Suppressor macrophage treated with lipopolysaccharide for 4 hours (primary cell): Measurements from ENCODE around the gene CPD.

Source experiments
- DNase-seq: peaks from one replicate; pipeline ENCODE4 v3.0.0-alpha.2; 2020

CPD gene

DNA sequence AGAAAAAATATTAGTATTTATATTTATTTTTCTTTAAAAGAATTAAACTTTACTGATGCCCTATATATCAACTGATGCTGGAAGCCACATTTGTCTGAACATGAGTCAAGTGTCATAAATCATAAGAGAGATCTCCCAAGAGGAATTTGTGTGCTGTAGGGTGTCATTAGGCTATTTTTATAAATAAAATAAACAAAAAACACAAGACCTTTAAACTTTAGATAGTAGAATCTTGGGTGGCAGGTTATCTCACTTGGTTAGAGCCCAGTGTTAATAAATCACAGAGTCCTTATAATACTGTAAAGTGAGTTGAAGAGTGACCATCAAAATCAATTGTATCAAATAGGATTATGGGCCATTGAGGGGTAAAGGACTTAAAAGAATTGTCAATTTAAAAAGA, 21.3 kb upstream of the CPD start:
- DNase-seq: no peak

DNA sequence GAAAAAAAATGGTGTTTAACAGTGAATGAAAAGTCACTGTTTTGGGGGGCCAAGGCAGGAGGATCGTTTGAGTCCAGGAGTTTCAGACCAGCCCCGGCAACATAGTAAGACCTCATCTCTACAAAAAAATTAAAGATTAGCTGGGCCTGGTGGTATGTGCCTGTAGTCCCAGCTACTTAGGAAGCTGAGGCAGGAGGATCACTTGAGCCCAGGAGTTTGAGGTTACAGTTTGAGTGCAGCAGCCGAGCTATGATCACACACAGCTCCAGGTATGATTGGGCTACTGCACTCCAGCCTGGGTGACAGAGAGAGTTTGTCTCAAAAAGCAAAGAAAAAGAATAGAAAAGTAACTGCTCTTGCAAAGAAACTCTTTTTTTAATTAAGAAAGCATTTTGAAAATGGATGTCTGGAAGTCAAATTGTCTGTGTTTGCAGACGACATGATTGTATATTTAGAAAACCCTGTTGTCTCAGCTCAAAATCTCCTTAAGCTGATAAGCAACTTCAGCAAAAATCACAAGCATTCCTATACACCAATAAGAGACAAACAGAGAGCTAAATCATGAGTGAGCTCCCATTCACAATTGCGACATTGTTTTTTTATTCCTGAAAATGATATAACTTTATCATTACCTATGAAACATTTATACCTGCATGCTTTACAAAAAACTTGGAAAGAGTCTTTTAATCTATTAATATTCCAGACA, 20.5 kb upstream of the CPD start:
- no peak for DNase-seq

GRCh38 chr17:30360086-30360808, 18.5 kb upstream of the CPD start:
- no peak for DNase-seq

DNA sequence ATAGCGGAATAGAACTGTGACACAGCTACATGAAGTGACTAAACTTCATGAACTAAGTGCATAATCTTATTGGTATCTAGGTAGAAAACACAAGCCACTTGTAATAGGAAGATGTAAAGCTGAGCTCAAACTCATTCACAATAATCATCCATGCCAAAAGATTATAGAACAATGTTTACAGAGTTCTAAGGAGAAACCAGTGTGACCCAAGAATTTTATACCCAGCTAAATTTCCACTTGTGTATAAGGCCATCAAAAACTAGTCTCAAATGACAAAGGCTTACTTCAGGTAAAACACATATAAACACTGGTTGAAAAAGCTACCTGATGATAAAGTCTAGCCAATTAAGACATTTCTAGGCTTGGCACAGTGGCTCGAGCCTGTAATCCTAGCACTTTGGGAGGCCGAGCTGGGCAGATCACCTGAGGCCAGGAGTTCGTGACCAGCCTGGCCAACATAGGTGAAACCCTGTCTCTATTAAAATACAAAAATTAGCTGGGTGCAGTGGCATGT, 16.9 kb upstream of the CPD start:
- no peak for DNase-seq

DNA sequence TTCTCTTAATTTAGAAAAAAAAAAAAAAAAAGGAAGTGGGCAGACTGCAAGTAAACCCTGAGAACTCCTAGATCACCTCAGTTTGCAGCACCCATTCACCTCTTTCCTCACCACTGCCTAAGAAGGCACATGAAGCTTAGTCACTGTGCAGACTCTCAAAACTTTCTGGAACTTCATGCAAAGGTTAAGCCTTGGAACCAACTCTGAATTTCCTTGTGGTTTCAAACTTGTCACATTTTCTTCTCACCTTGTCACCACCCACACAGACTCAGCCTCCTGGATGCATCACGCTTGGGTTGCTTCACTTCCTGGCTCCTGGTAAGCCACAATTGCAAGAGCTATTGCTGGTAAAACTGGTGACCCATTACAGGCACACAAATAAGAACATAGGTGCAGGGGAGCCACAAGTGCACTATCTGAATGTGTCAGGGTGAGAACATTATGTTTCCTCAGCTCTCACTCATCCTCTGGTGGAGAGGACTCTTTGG, 15.0 kb upstream of the CPD start:
- DNase-seq: no peak

DNA sequence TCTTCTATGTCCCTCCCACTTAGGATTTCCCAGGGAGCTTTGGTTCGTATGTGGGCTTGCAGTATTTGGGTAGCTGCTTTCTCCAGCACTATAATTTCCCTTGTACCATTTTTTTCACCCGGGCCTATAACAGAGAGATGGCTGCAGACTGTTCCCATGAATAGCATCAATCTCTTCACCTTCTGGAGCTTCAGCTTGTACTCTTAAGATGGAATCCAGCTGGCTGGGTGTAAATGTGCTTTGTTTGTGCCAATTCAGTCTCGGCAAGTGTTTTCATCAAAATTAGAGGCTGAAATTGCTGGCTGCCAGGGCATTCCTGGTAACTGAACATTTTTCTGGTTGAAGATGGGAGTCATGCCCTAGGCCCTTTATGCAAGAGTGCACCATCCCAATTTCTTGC, 12.2 kb upstream of the CPD start:
- DNase-seq: no peak

DNA sequence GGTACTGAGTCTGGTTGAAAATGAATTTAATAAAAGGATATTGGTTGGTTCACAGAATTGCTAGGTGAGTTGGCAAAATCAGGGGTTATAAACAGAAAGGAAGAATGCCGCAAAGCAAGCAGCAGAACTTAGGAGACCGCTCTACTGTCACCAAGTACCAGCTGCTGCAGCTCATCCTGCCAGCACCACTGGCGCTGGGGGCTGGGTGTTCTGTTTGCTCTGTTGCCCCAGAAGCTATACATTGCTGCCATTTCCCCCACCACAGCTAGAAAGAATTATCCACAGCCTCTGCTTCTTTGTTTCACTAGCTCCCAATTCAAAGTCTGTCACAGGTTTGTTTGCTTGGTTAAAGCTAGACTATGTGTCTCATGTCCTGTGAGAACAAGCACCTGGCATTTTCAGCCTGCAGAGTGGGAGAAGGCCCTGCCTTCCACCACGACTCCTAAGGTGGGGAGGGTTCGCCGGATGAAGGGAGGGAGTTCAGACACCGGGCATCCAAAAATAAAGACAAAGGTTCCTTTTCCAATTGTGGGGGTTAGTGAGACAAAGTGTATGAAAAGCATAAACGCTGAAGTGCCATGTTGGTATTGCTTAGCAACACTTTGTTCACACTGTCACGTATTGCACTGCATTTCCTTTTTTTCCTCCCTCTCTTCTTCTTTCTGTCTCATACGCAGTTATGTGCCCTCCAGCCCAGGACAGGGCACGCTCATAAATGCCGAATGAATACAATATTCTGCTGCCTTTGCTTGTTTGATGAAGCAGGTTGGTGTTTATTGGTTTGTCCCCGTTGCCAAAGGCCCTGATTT, 9.6 kb upstream of the CPD start:
- DNase-seq: peak; percentile 39

DNA sequence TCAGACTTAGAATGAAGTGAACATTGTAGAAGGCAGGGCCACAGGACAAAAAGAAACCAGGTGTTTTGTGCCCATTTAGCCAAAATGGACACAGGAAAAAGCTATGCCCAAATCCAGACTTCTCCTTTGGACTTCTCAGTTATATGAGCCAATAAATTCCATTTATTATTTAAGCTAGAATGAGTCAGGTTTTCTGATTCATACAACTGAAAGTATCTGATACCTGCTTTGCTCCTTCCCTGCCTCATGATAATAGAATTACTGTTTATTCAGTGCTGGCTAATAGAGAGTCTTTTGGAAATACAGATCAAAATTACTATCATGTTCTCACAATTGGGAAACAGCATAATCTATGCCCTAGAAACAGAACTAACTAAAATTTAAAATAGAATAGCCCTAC, 8.7 kb upstream of the CPD start:
- DNase-seq: no peak

GRCh38 chr17:30372755-30373154, 6.0 kb upstream of the CPD start:
- DNase-seq: peak; percentile 35

GRCh38 chr17:30375661-30376060, 3.1 kb upstream of the CPD start:
- peak; percentile 16 for DNase-seq

GRCh38 chr17:30376621-30377452, 1.9 kb upstream of the CPD start:
- peak; percentile 62 for DNase-seq

- DNase-seq: no peak
Measured at GRCh38 chr17:30377574-30378240, 1.0 kb upstream of the CPD start.

GRCh38 chr17:30378241-30378824, 394 bp upstream of the CPD start:
- peak; percentile 35 for DNase-seq

GRCh38 chr17:30379303-30379902, 676 bp downstream of the CPD start:
- peak; percentile 24 for DNase-seq

DNA sequence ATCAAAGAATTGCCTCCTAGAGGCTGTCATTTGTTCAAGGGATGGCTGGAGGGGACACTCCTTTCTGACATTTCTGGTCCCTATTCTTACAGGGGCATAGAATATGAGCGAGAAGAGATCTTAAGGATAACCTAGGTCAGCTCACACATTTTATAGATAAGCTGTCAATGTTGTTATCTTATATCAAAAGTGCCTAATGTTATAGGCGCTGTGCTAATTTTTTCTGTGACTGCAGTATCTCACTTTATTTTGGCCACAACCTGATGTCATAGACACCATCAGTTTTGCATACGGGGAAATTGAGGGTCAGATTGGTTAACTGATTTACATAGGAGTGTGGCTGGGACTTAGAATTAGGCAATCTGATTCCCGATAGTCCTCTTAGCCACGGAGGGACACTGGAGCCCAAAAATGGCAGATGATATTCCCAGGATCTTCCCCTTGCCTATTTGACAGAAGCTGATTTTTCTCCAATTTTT, 1.2 kb downstream of the CPD start:
- DNase-seq: peak; percentile 86

DNA sequence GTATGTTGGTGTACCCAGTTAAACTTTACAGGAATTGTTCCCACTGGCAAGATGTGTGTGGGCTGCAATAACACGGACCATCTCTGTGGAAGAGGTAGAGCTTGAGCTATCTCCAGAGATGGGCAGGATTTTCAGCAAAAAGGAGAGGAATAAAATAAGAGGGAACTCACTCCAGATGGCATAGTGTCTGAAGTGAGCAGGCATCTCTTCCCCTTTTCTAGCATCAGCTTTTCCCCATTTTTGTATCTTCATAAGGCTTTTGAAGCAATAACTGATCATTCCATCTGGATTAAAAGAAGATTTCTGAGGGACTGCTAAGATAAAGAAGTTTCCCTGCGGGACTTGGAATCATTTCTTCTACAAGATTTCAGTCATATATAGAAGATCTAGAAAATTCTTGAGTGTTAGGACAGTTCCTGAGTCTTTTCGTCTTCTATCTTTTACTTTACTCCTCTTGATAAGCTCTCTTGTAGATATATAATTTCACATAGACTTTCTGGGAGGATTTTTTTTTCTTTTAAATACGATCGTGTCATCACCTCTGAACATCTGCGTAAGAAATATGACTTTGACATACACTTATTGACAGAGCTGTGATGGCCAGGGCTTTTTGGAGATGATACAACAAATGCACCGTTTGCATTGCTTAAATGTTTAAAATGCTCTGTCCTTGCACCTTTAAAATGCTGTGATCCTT, 2.1 kb downstream of the CPD start:
- DNase-seq: peak; percentile 44

DNA sequence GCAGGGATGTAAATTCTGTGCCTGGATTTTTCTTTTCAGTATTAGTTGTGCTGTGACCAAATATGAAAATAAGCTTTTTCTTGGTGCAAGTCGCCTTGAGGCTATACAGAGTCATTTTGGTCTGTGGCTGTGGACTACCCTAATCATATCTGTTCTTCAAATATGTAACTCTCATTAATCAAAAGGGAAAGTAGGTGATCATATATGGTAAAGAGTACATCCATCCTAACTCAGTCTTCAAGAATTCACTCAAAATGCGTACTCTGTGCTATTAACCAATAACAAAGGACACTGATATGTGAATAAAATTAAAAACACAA, 2.6 kb downstream of the CPD start:
- no peak for DNase-seq

- no peak for DNase-seq
Measured at GRCh38 chr17:30382345-30382744, 3.6 kb downstream of the CPD start.

GRCh38 chr17:30388321-30389179, 9.8 kb downstream of the CPD start:
- DNase-seq: no peak
